ENCODE data around the gene PFKP.

The PFKP gene

GRCh38 chr10:3116508-3117100 lies 49.3 kb downstream of the PFKP start:
- no peak for DNase-seq (ENCODE audit: low read depth)

- no peak for DNase-seq (ENCODE audit: low read depth)
Measured at GRCh38 chr10:3117486-3117885, 50.1 kb downstream of the PFKP start.

DNA sequence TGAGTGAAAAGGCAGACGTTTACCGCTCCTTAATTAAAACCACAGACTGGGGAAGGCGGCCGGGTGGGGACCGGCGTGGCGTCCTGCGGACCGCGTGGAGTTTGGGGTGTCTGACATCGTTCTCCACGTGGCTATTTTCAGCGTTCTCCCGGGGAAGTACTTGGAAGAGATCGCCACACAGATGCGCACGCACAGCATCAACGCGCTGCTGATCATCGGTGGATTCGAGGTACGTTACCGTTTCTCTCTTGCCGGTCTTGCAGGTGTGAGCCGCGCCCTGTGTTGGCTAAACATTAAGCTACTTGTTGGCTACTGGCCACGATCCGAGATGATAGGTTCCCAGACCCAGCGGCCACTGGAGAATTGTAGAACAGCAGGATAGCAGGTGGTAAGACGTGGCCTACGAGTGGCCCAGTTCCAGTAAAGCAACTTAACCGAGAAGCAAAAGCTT lies 51.3 kb downstream of the PFKP start:
- DNase-seq (ENCODE audit: low read depth): no peak

GRCh38 chr10:3119796-3120459 lies 52.6 kb downstream of the PFKP start:
- DNase-seq (ENCODE audit: low read depth): peak; percentile 56

GRCh38 chr10:3122034-3122433 lies 54.7 kb downstream of the PFKP start:
- no peak for DNase-seq (ENCODE audit: low read depth)

GRCh38 chr10:3122486-3123205 lies 55.3 kb downstream of the PFKP start:
- DNase-seq (ENCODE audit: low read depth): peak; percentile 28

- DNase-seq (ENCODE audit: low read depth): no peak
Measured at GRCh38 chr10:3123571-3124411, 56.4 kb downstream of the PFKP start.

DNA sequence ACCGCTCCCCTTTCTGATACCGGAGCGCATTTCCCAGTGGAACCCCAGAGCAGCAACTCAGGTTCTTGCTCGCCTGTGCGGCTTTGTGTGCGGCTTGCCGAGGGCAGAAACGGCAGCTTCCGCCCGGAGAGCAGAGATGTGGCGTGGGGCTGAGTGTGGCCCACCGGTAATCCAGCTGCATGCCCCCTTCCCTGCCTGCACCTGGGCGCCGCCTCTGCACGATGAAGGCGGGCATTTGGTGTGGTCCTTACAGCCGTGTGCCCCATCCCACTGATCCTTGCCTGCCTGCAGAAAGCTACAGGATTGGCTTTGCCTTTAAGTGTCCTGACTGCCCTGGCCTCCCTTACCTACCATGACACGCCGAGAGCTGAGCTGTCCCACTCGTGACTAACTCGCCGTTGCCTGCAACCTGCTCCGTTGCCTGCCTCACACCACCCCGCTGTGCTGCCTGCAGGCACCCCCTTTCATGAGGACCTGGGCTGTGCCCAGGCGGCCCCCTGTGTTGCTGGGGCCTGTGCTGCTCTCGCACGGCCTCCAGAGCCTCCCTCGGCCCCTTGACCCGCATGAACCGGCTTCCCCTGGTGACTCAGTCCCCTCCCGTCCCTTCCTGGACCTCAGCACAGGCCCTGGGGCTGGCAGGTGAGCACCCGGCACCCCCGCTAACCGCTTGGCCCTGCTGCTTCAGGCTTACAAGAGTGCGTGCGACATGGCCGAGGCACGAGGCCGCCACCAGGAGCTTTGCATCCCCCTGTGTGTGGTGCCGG lies 57.2 kb downstream of the PFKP start:
- no peak for DNase-seq (ENCODE audit: low read depth)

DNA sequence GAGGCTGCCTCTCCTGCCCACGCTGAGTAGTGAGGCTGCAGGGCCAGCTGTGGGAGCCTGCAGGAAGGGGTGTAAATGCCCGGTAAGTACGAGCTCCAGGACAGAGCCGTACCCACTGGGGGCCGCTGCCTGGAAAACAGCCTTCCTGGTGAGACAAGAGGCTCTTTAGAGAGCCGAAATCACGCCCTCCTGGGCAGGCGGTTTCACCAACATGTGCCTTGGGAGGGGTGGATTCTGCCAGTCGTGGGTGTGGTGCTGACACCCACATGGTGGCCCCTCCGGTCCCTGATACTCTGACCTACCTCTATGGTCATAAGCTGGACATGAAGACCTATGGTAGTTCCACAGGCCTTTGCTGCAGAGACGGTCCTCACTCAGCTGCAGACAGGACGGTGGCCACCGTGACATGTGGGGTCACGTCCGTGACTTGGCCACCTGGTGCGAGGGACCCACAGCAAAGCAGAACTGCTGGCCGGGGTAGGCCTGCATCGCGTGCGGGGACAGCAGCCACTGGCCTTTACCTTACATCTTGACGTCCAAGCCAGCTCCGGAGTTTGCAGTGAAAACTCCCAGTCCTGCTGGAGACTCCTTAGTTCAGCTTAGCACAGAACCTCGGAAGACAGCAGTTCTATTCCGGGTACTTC lies 58.3 kb downstream of the PFKP start:
- no peak for DNase-seq (ENCODE audit: low read depth)

GRCh38 chr10:3126249-3126648 lies 58.9 kb downstream of the PFKP start:
- no peak for DNase-seq (ENCODE audit: low read depth)

DNA sequence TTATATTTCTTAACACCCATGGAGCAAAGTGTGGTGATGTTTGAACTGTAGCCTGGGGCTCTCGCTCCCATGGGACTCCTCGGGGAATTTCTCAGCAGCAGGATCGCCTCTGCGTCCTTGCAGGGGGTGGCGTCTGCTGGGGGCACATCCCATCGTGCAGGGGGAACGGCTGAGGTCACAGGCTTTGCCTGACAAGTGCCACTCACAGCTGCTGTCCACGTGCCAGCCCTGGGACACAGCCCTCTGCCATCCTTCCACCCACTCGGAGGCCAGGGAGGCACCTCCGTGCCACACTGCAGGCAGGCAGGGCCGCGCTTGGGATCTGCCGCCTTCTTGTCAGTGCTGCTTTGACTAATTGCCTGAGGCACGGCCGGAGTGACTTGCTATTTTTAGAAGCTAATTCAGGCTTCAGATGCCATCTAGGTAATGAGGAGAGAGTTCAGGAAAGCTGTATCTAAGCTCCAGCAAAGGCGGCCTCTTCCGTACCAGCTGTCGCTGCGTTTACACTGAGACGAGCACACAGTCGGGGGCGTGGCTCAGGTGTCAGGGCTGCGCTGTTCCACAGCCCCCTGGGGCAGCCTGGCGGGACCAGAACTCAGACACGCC lies 59.5 kb downstream of the PFKP start:
- DNase-seq (ENCODE audit: low read depth): no peak

- DNase-seq (ENCODE audit: low read depth): no peak
Measured at GRCh38 chr10:3127921-3128320, 60.6 kb downstream of the PFKP start.

DNA sequence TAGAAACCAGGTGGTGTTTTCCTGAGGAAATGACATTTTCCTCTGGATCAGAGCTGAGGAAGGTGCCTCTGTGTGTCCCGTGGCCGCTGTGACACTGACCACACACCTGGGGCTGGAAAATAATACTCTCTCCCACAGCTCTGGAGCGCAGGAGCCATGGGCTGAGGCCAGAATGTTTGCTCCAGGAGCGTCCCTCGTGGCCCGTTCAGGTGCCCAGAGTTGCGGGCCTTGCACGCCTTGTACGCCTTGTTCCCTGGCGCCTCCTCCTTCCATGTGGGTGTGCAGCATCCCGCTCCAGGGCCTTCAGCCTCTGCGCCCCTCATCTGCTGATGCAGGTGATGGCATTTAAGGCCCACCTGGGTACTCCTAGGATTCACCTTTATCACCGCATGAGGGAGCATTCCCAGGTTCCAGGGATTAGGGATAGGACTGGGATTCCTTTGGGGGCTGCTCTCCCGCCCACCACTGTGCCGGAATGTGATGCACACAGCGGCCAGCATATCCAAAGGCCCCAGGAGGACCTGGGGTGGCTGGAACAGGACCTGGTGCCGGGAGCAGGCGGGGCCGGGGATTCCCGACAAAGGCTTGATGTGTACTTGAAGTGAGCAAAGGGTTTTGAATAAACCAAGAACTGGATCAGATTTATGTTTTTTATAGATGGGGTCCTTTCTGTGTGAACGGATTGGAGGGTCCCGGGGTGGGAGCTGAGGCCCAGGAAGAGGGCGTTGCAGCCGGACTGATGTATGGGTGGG lies 61.2 kb downstream of the PFKP start:
- DNase-seq (ENCODE audit: low read depth): no peak

DNA sequence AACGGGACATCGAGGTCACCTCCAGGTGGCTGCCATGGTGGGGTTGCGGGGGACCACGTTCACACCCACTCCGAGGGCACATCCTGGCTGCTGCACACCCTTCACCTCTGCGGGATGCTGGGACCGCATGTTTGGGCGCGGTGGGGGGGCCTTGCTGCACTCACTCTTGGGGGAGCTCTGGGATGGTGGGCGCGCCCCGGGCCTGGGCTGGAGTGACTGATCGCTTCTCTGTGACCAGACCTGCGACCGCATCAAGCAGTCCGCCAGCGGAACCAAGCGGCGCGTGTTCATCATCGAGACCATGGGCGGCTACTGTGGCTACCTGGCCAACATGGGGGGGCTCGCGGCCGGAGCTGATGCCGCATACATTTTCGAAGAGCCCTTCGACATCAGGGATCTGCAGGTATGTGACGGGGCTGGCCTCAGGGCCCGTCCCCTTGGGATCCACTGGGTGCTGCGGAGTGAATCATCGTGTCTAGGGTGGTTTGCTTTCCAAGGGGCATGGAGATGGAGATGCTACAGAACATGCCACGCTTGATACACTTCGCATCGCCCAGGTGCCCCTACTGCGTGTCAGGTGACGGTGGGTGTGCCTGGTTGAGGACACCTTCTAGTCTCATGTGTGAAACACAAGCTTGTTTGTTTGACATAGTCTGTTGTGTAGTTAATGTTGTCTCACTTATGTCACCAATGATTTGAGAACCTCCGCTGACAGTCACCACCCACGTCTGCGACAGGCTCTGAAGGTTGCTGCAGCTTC lies 62.4 kb downstream of the PFKP start:
- no peak for DNase-seq (ENCODE audit: low read depth)

DNA sequence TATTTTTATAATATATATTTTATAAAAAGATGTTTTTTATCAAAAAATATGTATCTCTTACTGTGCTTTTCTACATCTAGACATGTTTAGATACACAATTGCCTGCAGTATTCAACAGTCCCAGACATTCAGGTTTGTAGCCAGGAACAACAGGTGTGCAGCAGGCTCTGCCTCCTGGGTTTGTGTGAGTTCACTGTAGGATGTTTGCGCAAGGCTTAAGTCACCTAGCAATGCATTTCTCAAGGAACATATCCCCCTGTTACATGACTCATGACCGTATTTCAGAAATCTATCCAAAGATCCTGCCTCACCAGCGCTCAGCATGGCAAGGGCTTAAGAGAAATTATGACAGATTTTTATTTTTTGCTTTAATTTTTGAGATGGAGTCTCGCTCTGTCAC lies 63.8 kb downstream of the PFKP start:
- peak; percentile 37 for DNase-seq (ENCODE audit: low read depth)

GRCh38 chr10:3132036-3133025 lies 65.0 kb downstream of the PFKP start:
- DNase-seq (ENCODE audit: low read depth): peak; percentile 52

GRCh38 chr10:3133948-3134347 lies 66.6 kb downstream of the PFKP start:
- no peak for DNase-seq (ENCODE audit: low read depth)

DNA sequence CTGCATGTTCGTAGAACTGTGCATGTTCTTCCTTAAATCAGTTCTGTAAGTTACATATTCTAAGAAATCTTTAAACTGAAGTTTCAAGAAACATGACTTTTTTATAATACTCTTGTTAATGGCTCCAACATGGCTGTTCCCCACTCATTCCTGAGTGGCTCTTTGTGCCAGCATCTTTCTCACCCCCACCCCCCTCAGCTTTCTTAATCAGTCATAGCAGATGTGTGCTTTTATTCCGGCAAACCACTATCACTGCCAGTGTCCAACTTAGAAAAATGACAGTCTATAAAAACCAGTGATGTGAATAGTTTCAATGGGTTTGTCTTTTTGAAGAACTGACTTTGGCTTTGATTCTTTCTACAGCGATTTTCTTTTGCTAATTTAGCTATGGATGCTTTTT lies 67.7 kb downstream of the PFKP start:
- no peak for DNase-seq (ENCODE audit: low read depth)
